Measurements from ENCODE around the gene CSDE1.
"Not testable (repeated sequence)": the region's sequence is repeated elsewhere in the genome, so short reads cannot be mapped to it uniquely, and the experiment has no call there.

GRCh38 chr1:114776726-114777125, 18.9 kb upstream of the CSDE1 start:
- TF ChIP-seq POLR2A (IDR thresholded peaks at IDR 0.05; ENCODE audit: low read depth, low read length); PAX5 (IDR thresholded peaks at IDR 0.05; ENCODE audit: insufficient read depth, low read length, severe bottlenecking); TAF1 (IDR thresholded peaks at IDR 0.05; ENCODE audit: low read depth, low read length); POLR2AphosphoS5 (IDR thresholded peaks at IDR 0.05; ENCODE audit: low read depth, low read length); SPI1 (IDR thresholded peaks at IDR 0.05; ENCODE audit: low read depth, low read length); POU2F2 (IDR thresholded peaks at IDR 0.05; ENCODE audit: low read depth, low read length): not testable (repeated sequence)

Measured in GM12891 (cell line).